B cell (primary cell): ENCODE measurements around the gene ABLIM3.

Experiments used
- EZH2 ChIP-seq: IDR thresholded peaks from 2 replicates; pipeline ENCODE4 v1.6.1; 2012; ENCODE audit warnings: borderline replicate concordance, low read depth, mild to moderate bottlenecking, moderate library complexity, low read length; ENCODE audit not compliant: insufficient read depth, poor library complexity, severe bottlenecking
- TF ChIP-seq, protein P1 (sequence below): fragments of 200-600 bp; IDR thresholded peaks from one replicate; pipeline ENCODE4 v1.8.0; 2022; ENCODE audit warnings: antibody characterized with exemption, mild to moderate bottlenecking

DNA sequence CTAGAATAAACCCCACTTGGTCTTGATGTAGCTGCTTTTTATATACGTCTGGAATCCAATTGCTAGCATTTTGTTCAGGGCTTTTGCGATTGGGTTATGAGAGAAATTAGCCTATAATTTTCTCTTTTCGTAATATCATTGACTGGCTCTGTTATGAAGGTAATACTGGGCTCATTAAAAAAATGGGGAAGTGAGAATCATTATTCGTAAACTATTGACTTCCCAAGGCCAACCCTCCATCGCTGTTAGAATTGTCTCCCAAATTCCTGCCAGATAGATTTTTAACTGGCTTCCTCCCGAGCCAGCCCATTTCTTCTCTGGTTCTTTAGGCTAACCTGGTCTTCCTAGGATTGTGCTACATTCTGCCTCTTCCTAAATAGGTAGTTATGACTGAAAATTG is 168.1 kb downstream of the ABLIM3 start:
- TF ChIP-seq EZH2, result no peak
- TF ChIP-seq, protein P1, sequence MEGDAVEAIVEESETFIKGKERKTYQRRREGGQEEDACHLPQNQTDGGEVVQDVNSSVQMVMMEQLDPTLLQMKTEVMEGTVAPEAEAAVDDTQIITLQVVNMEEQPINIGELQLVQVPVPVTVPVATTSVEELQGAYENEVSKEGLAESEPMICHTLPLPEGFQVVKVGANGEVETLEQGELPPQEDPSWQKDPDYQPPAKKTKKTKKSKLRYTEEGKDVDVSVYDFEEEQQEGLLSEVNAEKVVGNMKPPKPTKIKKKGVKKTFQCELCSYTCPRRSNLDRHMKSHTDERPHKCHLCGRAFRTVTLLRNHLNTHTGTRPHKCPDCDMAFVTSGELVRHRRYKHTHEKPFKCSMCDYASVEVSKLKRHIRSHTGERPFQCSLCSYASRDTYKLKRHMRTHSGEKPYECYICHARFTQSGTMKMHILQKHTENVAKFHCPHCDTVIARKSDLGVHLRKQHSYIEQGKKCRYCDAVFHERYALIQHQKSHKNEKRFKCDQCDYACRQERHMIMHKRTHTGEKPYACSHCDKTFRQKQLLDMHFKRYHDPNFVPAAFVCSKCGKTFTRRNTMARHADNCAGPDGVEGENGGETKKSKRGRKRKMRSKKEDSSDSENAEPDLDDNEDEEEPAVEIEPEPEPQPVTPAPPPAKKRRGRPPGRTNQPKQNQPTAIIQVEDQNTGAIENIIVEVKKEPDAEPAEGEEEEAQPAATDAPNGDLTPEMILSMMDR, result no peak
